ENCODE measurements around the gene HSD11B1L.

DNA sequence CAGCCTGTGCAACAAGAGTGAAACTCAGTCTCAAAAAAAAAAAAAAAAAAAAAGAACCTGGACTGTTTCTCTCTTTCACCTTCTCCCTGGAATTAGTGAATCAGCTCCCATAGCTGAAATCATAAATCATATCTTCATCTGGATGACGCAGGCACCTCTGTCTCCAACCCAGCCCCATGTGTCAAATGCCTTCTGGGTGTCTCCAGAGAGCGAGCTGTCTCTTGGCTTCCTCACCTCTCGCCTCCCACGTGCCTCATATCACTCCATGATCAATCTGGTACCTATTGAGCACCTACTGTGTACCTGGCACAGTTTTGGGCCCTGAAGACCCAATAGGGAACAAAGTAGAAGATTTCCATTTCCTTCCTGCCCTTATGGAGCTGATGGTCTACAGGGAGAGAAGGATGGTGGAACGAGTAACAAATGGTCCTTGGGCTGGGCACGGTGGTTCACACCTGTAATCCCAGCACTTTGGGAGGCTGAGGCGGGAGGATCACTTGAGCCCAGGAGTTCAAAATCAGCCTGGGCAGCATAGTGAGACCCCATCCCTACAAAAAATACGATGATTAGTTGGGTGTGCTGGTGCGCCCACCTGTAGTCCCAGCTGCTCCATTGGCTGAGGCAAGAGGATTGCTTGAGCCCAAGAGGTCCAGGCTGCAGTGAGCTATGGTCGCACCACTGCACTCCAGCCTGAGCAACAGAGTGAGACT, 2.5 kb downstream of the HSD11B1L start:
- TF ChIP-seq, protein P1, sequence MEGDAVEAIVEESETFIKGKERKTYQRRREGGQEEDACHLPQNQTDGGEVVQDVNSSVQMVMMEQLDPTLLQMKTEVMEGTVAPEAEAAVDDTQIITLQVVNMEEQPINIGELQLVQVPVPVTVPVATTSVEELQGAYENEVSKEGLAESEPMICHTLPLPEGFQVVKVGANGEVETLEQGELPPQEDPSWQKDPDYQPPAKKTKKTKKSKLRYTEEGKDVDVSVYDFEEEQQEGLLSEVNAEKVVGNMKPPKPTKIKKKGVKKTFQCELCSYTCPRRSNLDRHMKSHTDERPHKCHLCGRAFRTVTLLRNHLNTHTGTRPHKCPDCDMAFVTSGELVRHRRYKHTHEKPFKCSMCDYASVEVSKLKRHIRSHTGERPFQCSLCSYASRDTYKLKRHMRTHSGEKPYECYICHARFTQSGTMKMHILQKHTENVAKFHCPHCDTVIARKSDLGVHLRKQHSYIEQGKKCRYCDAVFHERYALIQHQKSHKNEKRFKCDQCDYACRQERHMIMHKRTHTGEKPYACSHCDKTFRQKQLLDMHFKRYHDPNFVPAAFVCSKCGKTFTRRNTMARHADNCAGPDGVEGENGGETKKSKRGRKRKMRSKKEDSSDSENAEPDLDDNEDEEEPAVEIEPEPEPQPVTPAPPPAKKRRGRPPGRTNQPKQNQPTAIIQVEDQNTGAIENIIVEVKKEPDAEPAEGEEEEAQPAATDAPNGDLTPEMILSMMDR (IDR thresholded peaks at IDR 0.05; ENCODE audit: insufficient read depth, low read depth, low read length), result no peak
- TF ChIP-seq EZH2 (IDR thresholded peaks at IDR 0.05; ENCODE audit: insufficient read depth, low read length), result no peak

Measured in astrocyte (in vitro differentiated cells and primary cell).